GM12878 (cell line): Measurements from ENCODE around the gene ISOC2. TPM values are rescaled to one million over a fixed set of nuclear protein-coding genes. Genes with fewer than 3 reads are reported as not detected.

ENCODE experiments used
- ATF7 ChIP-seq: fragments of 450-650 bp; IDR thresholded peaks from 2 replicates; pipeline ENCODE4 v1.6.1; 2016; ENCODE audit warnings: low read depth, mild to moderate bottlenecking
- BACH1 ChIP-seq: fragments of 450-650 bp; IDR thresholded peaks from 2 replicates; pipeline ENCODE4 v1.6.1; 2017; ENCODE audit warnings: mild to moderate bottlenecking, borderline replicate concordance
- BCL3 ChIP-seq: IDR thresholded peaks from 2 replicates; pipeline ENCODE4 v1.6.1; 2011; ENCODE audit warnings: borderline replicate concordance, low read depth, mild to moderate bottlenecking, moderate library complexity, low read length; ENCODE audit not compliant: insufficient read depth, poor library complexity, severe bottlenecking
- BHLHE40 ChIP-seq, 2 experiments: fragments of 450-650 bp in 1 of 2; IDR thresholded peaks; 2 replicates each; pipeline ENCODE4 v1.6.1; 2011 to 2017; ENCODE audit warnings: low read depth in 2 of 2, borderline replicate concordance in 1 of 2, improper control_type of control experiment in 1 of 2, low read length in 1 of 2, mild to moderate bottlenecking in 1 of 2
- BMI1 ChIP-seq: fragments of 450-650 bp; IDR thresholded peaks from 2 replicates; pipeline ENCODE4 v1.6.1; 2016; ENCODE audit warnings: mild to moderate bottlenecking, moderate library complexity, borderline replicate concordance
- CHD4 ChIP-seq: fragments of 200-600 bp; sonication (generic); IDR thresholded peaks from 2 replicates; pipeline ENCODE4 v1.6.1; 2016; ENCODE audit warnings: mild to moderate bottlenecking
- ELK1 ChIP-seq: IDR thresholded peaks from 2 replicates; pipeline ENCODE4 v1.6.1; 2012; ENCODE audit warnings: low read depth, low read length, improper control_type of control experiment
- GABPA ChIP-seq: IDR thresholded peaks from 2 replicates; pipeline ENCODE4 v1.6.1; 2014; ENCODE audit warnings: antibody characterized with exemption, low read depth, mild to moderate bottlenecking, inconsistent platforms
- IKZF1 ChIP-seq: fragments of 450-650 bp; conservative IDR thresholded peaks from 2 replicates; pipeline ENCODE4 v1.6.1; 2017; ENCODE audit warnings: antibody characterized with exemption, mild to moderate bottlenecking
- IKZF2 ChIP-seq, 2 experiments: fragments of 450-650 bp; IDR thresholded peaks; 2 replicates each; pipeline ENCODE4 v1.6.1; 2017; ENCODE audit warnings: mild to moderate bottlenecking in 2 of 2, moderate library complexity in 2 of 2
- KAT2A ChIP-seq: conservative IDR thresholded peaks from 2 replicates; pipeline ENCODE4 v1.6.1; 2011; ENCODE audit warnings: low read depth, low read length; ENCODE audit not compliant: control insufficient read depth
- LARP7 ChIP-seq: fragments of 450-650 bp; IDR thresholded peaks from 2 replicates; pipeline ENCODE4 v1.6.1; 2017; ENCODE audit warnings: mild to moderate bottlenecking
- MXI1 ChIP-seq: fragments of 150-350 bp; IDR thresholded peaks from 2 replicates; pipeline ENCODE4 v1.6.1; 2011; ENCODE audit warnings: low read depth, mild to moderate bottlenecking, inconsistent platforms, low read length, improper control_type of control experiment
- NBN ChIP-seq: fragments of 450-650 bp; IDR thresholded peaks from 2 replicates; pipeline ENCODE4 v1.6.1; 2016
- NKRF ChIP-seq: fragments of 450-650 bp; conservative IDR thresholded peaks from 2 replicates; pipeline ENCODE4 v1.6.1; 2017; ENCODE audit warnings: mild to moderate bottlenecking, moderate library complexity
- NR2F1 ChIP-seq: fragments of 450-650 bp; conservative IDR thresholded peaks from 2 replicates; pipeline ENCODE4 v1.6.1; 2017; ENCODE audit warnings: mild to moderate bottlenecking
- PAX5 ChIP-seq: IDR thresholded peaks from 2 replicates; pipeline ENCODE4 v1.6.1; 2011; ENCODE audit warnings: low read depth, low read length, borderline replicate concordance
- PBX3 ChIP-seq: IDR thresholded peaks from 2 replicates; pipeline ENCODE4 v1.6.1; 2011; ENCODE audit warnings: mild to moderate bottlenecking, low read depth, low read length, moderate library complexity; ENCODE audit not compliant: insufficient replicate concordance
- RB1 ChIP-seq: fragments of 450-650 bp; formaldehyde crosslinking; IDR thresholded peaks from 2 replicates; pipeline ENCODE4 v1.6.1; 2017; ENCODE audit warnings: mild to moderate bottlenecking, borderline replicate concordance
- RCOR1 ChIP-seq: conservative IDR thresholded peaks from 2 replicates; pipeline ENCODE4 v1.6.1; 2012; ENCODE audit warnings: low read depth, low read length, improper control_type of control experiment
- SIN3A ChIP-seq: IDR thresholded peaks from 2 replicates; pipeline ENCODE4 v1.6.1; 2012; ENCODE audit warnings: low read depth, low read length, improper control_type of control experiment
- SMARCA5 ChIP-seq: fragments of 450-650 bp; IDR thresholded peaks from 2 replicates; pipeline ENCODE4 v1.6.1; 2017; ENCODE audit warnings: mild to moderate bottlenecking
- TCF7 ChIP-seq: IDR thresholded peaks from 2 replicates; pipeline ENCODE4 v1.6.1; 2014; ENCODE audit warnings: antibody characterized with exemption, borderline replicate concordance
- ZNF217 ChIP-seq: fragments of 450-650 bp; IDR thresholded peaks from 2 replicates; pipeline ENCODE4 v1.6.1; 2017; ENCODE audit warnings: antibody characterized with exemption, mild to moderate bottlenecking
- polyA plus RNA-seq, 11 experiments: library from polyadenylated mRNA; depleted of rRNA in 4 of 11; unstranded in 6 of 11; stranded (reverse) in 5 of 11; fragments of >200 nt; fragmentation: Nextera tagmentation in 4 of 11; fragmentation: Illumina TruSeq in 1 of 11; extraction: Ambion mirVana in 4 of 11; extraction: Trizol in 1 of 11; gene quantifications; 1 replicate in 1 of 11; 2 replicates in 10 of 11; pipeline versions ENCODE4 v1.2.1 to v1.2.3, GENCODE V29; 2011 to 2016; ENCODE audit warnings: inconsistent platforms in 2 of 11, missing spikeins in 2 of 11, low read depth in 1 of 11
- total RNA-seq, 4 experiments: library from RNA; depleted of rRNA in 3 of 4; stranded (reverse); fragments of >200 nt in 3 of 4; fragmentation: Illumina TruSeq in 1 of 4; extraction: Trizol in 1 of 4; gene quantifications; 2 replicates each; pipeline versions ENCODE4 v1.2.1 to v1.2.3, GENCODE V29; 2013 to 2021

Gene ISOC2
- total and polyA plus RNA-seq, 10 of the 15 experiments (the other 5 are each of a cell fraction or from before 2014, with no cell fraction given): 0.72 to 238 (median 56.9) TPM

GRCh38 chr19:55484593-55485438 lies 23.4 kb upstream of the ISOC2 start, which contains the start of gene NAT14 (continued):
- TF ChIP-seq RB1 (peak; percentile 32; the same call in 1 of the 2 replicates), NBN (0 out of 2 replicates have a peak, but pooled peaks have one; percentile 42), GABPA (peak; percentile 75), KAT2A (no peak), BMI1 (peak; percentile 81), BHLHE40 (IDR thresholded peaks at IDR 0.05; ENCODE audit: borderline replicate concordance in 1 of 2, low read depth in 2 of 2, low read length in 1 of 2) (0 out of 4 replicates have a peak, but pooled peaks of 1 of the 2 experiments have one; percentile 14), SIN3A (peak; percentile 71; the same call in 1 of the 2 replicates), NR2F1 (peak; percentile 45; the same call in 1 of the 2 replicates), PBX3 (no peak), ZNF217 (no peak), ATF7 (peak; percentile 75), SMARCA5 (no peak), BCL3 (peak; percentile 48), LARP7 (peak; percentile 41), NKRF (peak; percentile 79), TCF7 (no peak), IKZF2 (IDR thresholded peaks at IDR 0.05) (no peak; a peak in 1 of 4 replicates), CHD4 (no peak), IKZF1 (peak; percentile 26; the same call in 1 of the 2 replicates), BACH1 (peak; percentile 47; the same call in 1 of the 2 replicates), RCOR1 (no peak), ELK1 (peak; percentile 73; the same call in 1 of the 2 replicates), PAX5 (0 out of 2 replicates have a peak, but pooled peaks have one; percentile 21), MXI1 (peak; percentile 37; the same call in 1 of the 2 replicates)
